ENCODE results near the gene SPOCD1.

The SPOCD1 gene

DNA sequence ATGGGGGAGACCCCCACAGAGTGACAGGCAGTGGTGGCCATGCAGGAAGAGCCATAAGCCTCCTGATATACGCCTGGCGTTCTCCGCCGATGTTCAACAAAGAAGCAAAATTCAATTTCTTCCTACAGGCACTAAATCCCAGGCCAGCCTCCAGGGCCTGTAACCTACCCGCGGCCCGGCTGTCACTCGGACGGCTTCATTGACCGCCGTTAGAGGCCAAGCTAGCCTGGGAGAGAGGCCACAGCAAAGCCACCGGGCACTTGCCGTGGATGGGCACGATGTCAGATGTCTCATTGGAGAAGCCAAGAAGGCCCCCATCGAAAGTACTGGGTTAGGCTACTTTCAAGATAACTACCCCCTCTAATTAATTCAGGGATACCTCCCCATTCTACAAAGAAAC, 61.4 kb downstream of the SPOCD1 start:
- DNase-seq = no peak

- DNase-seq = no peak
Measured at GRCh38 chr1:31753707-31754349, 62.0 kb downstream of the SPOCD1 start.

DNA sequence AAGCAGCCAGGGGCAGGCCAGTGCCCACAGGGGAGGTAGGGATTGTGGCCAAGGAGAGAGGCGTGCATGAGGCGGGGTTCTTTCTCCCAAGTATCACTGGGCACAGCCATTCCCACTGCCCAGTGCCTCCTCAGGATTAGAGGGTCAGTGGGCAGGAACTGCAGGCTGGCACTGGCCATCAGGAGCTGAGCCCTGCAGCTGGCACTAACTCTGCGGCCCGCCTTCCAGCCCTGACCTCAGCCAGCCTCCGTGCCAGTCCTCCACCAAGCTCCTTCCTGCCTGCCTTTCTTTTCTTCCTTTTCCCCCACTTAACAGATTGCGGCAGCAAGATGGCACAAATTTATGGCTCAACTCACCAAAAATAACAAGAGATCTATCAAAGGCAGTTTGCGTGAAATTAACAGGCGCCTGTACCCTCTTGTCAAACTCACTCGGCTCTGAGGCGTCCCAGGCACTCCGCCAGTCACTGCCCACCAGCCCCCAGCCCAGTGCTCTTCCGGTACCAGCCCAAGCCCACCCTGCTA, 62.8 kb downstream of the SPOCD1 start:
- no peak for DNase-seq

- no peak for DNase-seq
Measured at GRCh38 chr1:31752258-31752657, 63.6 kb downstream of the SPOCD1 start.

GRCh38 chr1:31751822-31752241, 64.0 kb downstream of the SPOCD1 start:
- no peak for DNase-seq

- DNase-seq = no peak
Measured at GRCh38 chr1:31750858-31751510, 64.8 kb downstream of the SPOCD1 start.

DNA sequence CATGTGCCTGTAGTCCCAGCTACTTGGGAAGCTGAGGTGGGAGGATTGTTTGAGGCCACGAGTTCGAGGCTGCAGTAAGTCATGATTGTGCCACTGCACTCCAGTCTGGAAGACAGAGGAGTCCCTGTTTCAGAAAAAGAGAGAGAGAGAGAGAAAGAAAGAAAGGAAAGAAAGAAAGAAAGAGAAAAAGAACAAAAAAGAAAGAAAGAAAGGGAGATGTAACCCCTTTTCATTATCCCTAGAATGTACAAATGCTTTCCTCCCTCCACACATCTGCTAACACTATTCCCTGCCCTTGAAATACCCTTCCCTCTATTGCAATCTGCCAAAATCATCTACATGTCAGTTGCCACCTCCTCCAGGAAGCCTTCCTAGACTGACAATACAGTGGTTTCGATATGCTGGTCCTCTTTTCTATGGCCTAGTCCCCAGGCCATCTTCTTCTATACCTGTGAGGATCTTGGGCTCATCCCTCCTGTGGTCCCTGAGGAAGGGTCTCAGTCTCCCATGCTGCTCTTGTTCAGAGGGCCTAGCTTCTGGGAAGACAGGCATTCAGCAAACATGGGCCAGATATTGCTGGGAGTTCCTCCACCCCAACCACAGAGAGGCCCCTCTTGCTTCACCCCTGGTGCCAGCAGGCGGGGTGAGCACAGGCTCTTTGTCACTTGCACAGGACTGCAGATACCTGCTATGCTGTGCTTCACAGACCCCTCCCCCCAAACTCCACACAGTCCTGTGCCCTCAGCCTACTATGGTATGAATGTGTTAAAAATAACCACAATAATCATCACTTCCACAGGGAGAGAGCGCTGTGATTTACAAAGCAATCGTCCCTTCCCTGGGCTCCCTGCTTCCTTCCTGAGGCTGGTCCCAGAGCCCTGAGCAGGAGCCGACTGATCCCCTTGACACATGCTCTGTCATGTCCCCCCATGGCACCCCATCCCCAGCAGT, 65.8 kb downstream of the SPOCD1 start:
- DNase-seq = no peak

GRCh38 chr1:31748365-31748764, 67.5 kb downstream of the SPOCD1 start:
- no peak for DNase-seq

GRCh38 chr1:31747304-31747703, 68.5 kb downstream of the SPOCD1 start:
- DNase-seq = no peak

- no peak for DNase-seq
Measured at GRCh38 chr1:31746687-31747086, 69.1 kb downstream of the SPOCD1 start.

GRCh38 chr1:31745946-31746670, 69.7 kb downstream of the SPOCD1 start:
- DNase-seq = no peak

DNA sequence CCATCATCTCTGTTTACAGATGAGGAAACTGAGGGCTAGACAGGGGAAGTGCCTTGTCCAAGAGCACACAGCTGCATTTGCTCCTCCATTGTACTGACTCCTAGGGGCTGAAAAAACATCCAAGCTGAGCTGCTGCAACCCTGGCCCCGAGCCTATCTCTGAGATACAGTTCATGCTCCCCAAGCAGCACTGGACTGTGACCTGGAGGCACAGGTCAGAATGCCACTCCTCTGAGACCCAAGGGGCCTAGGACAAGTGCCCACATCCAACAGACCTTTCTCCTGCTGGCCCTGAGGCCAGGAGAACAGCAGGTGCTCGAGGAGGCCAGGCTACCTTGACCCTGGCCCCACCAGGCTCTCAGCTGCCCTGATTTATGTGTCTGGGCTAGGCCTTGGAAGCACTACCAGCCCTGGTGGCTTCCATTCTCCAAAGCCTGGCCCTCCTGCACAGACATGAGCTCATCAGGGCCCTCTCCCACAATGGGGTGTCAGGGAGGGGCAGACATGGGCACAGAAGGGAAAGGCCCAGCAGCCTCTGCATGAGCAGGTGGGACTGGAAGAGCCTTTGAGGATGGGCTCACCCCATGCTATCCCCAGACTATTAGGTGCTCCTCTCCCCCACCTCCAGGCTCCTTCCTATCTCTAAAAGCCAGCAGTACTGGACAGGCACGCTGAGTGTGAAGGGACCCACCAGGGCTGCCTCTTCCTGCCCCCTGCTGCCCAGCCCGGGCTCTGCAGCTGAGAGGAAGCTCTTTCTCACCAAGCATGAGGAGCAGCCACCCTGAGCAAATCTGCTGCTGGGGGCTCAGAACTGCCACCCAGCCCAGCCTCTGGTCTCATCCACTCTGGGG, 70.5 kb downstream of the SPOCD1 start:
- no peak for DNase-seq

- no peak for DNase-seq
Measured at GRCh38 chr1:31744165-31744888, 71.5 kb downstream of the SPOCD1 start.

DNA sequence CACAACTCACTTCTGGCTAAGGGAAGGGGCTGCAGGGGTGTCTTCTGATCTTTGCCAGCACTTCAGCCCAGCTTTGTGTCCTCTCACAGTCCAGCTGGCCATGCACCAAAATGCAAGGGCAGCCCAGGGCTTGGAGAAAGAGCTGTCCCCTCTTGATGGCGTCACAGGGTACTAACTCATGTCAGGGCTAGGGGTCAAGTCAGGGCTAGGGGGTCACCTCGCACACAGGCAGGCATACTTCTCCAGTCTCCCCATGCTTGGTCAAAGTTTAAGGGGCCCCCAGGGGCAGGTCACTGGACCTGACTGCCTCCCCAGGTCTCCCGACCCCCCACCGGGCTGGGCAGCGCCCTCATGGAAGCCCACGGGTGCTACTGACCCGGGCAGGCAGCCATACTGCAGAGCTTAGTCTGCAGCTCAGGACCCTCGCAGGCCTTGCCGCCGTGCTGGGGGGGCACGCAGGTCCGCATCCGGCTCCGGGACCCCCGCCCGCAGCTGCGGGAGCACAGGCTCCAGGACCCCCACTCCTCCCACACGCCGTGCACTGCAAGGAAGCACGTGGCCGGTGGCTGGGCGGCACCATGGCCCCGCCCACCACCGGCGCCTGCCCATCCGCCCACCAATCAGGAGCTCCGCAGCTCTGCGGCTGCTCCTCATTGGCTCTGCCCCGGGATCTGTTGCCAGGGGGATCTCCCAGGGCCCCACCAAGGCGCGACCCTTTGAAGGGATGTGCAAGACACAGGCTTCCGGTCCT, 73.2 kb downstream of the SPOCD1 start:
- DNase-seq = no peak
